K562 (cell line): Measurements from ENCODE around the gene MYO6. TPM values are rescaled to one million over a fixed set of nuclear protein-coding genes. Genes with fewer than 3 reads are reported as not detected.

Source experiments
- CREM ChIP-seq: IDR thresholded peaks from 2 replicates; pipeline ENCODE4 v1.6.1; 2014; ENCODE audit warnings: antibody characterized with exemption, low read depth
- ETV6 ChIP-seq, 3 experiments: fragments of 150-350 bp in 1 of 3; sonication (generic) in 1 of 3; formaldehyde crosslinking in 1 of 3; IDR thresholded peaks; 2 replicates each; pipeline versions ENCODE4 v1.6.1 to v1.8.0; 2014 to 2022; ENCODE audit warnings: borderline replicate concordance in 2 of 3, low read depth in 2 of 3, antibody characterized with exemption in 1 of 3, low read length in 1 of 3, mild to moderate bottlenecking in 1 of 3, missing genetic modification reagents in 1 of 3
- HNRNPLL ChIP-seq: fragments of 200-400 bp; formaldehyde crosslinking; IDR thresholded peaks from 2 replicates; pipeline ENCODE4 v1.6.1; 2017; ENCODE audit warnings: low read length, low read depth, mild to moderate bottlenecking; ENCODE audit not compliant: poor library complexity, severe bottlenecking
- JUNB ChIP-seq: fragments of 450-650 bp; formaldehyde crosslinking; conservative IDR thresholded peaks from 2 replicates; pipeline ENCODE4 v1.4.0; 2020; ENCODE audit warnings: mild to moderate bottlenecking
- KDM1A ChIP-seq, 2 experiments: fragments of 450-650 bp; IDR thresholded peaks; 2 replicates each; pipeline ENCODE4 v1.6.1; 2016; ENCODE audit warnings: mild to moderate bottlenecking in 2 of 2
- MTA1 ChIP-seq: fragments of 450-650 bp; IDR thresholded peaks from 2 replicates; pipeline ENCODE4 v1.6.1; 2017; ENCODE audit warnings: borderline replicate concordance
- NELFE ChIP-seq: IDR thresholded peaks from 2 replicates; pipeline ENCODE4 v1.6.1; 2011; ENCODE audit warnings: mild to moderate bottlenecking; ENCODE audit not compliant: insufficient read depth, insufficient read length
- RBM22 ChIP-seq: fragments of 200-400 bp; formaldehyde crosslinking; IDR thresholded peaks from 2 replicates; pipeline ENCODE4 v1.6.1; 2018; ENCODE audit warnings: low read length, low read depth; ENCODE audit not compliant: poor library complexity, severe bottlenecking
- RBM25 ChIP-seq: fragments of 200-400 bp; formaldehyde crosslinking; IDR thresholded peaks from 2 replicates; pipeline ENCODE4 v1.6.1; 2018; ENCODE audit warnings: low read length, low read depth, moderate library complexity; ENCODE audit not compliant: severe bottlenecking
- RFX5 ChIP-seq: IDR thresholded peaks from 2 replicates; pipeline ENCODE4 v1.6.1; 2011; ENCODE audit warnings: low read depth, mild to moderate bottlenecking, improper control_type of control experiment, low read length
- SMARCE1 ChIP-seq: fragments of 450-650 bp; IDR thresholded peaks from 2 replicates; pipeline ENCODE4 v1.7.1; 2016; ENCODE audit warnings: mild to moderate bottlenecking
- TFAP4 ChIP-seq: sonication (generic); formaldehyde crosslinking; IDR thresholded peaks from 2 replicates; pipeline ENCODE4 v1.8.0; 2022; ENCODE audit warnings: missing genetic modification reagents, mild to moderate bottlenecking, moderate library complexity, borderline replicate concordance
- ZNF212 ChIP-seq: fragments of 450-650 bp; formaldehyde crosslinking; IDR thresholded peaks from 2 replicates; pipeline ENCODE4 v1.4.0; 2020; ENCODE audit warnings: mild to moderate bottlenecking
- ZNF512 ChIP-seq: IDR thresholded peaks from 2 replicates; pipeline ENCODE4 v1.6.1; 2016; ENCODE audit warnings: missing genetic modification characterization, missing compliant biosample characterization
- polyA plus RNA-seq, 8 experiments: library from polyadenylated mRNA; depleted of rRNA in 4 of 8; stranded (reverse) in 5 of 8; unstranded in 3 of 8; fragments of >200 nt; fragmentation: Nextera tagmentation in 2 of 8; fragmentation: Illumina TruSeq in 1 of 8; extraction: Ambion mirVana in 2 of 8; extraction: Trizol in 1 of 8; gene quantifications; 2 replicates each; pipeline versions ENCODE4 v1.2.1 to v1.2.3, GENCODE V29; 2011 to 2014; ENCODE audit warnings: inconsistent platforms in 1 of 8, missing spikeins in 1 of 8
- total RNA-seq, 7 experiments: library from RNA; depleted of rRNA in 6 of 7; stranded (reverse); fragments of >200 nt in 6 of 7; fragmentation: Illumina TruSeq in 2 of 7; extraction: Trizol in 2 of 7; gene quantifications; 2 replicates each; pipeline versions ENCODE4 v1.2.1 to v1.2.3, GENCODE V29; 2011 to 2021; ENCODE audit warnings: low replicate concordance in 1 of 7

The MYO6 gene
- total and polyA plus RNA-seq, 9 of the 15 experiments (the other 6 are each of a cell fraction or from before 2014, with no cell fraction given), result 1.3 to 5.5 (median 2.7) TPM

- TF ChIP-seq ETV6 (IDR thresholded peaks at IDR 0.05; ENCODE audit: borderline replicate concordance in 1 of 2, low read depth in 2 of 2, low read length in 1 of 2) (no peak), ETV6 (CRISPR knock-in tag; IDR thresholded peaks at IDR 0.05; ENCODE audit: borderline replicate concordance) (no peak), ZNF512 (tag) (no peak), RFX5 (no peak), KDM1A (IDR thresholded peaks at IDR 0.05) (no peak), NELFE (no peak), RBM22 (no peak), HNRNPLL (no peak), SMARCE1 (no peak), ZNF212 (CRISPR knock-in tag) (no peak), TFAP4 (no peak), JUNB (CRISPR knock-in tag) (no peak), CREM (no peak), RBM25 (no peak), MTA1 (no peak)
Observed at GRCh38 chr6:75850026-75850833, 101.2 kb downstream of the MYO6 start (continued).
